ENCODE measurements around the gene CIRBP. TPM values are rescaled to one million over a fixed set of nuclear protein-coding genes. Genes with fewer than 3 reads are reported as not detected.

CIRBP gene
- total and polyA plus RNA-seq, 2 of the 13 experiments (the other 11 are each of a cell fraction or from before 2014, with no cell fraction given): 133 to 140 TPM

- TF ChIP-seq ARID5B (CRISPR knock-in tag; IDR thresholded peaks at IDR 0.05) (peak; percentile 83), ZNF124 (CRISPR knock-in tag; IDR thresholded peaks at IDR 0.05) (no peak), TCF7 (IDR thresholded peaks at IDR 0.05; ENCODE audit: low read depth) (0 out of 2 replicates have a peak, but pooled peaks have one; percentile 4), CCAR2 (optimal IDR thresholded peaks at IDR 0.05; ENCODE audit: low read depth, low read length) (no peak), HDAC6 (IDR thresholded peaks at IDR 0.05; ENCODE audit: low read depth, low read length) (no peak), DBP (CRISPR knock-in tag; IDR thresholded peaks at IDR 0.05; ENCODE audit: not compliant biosample characterization) (no peak), TBX2 (CRISPR knock-in tag; IDR thresholded peaks at IDR 0.05; ENCODE audit: borderline replicate concordance) (peak; percentile 91), SMYD3 (CRISPR knock-in tag; IDR thresholded peaks at IDR 0.05) (0 out of 2 replicates have a peak, but pooled peaks have one; percentile 46), EHMT2 (IDR thresholded peaks at IDR 0.05; ENCODE audit: borderline replicate concordance, low read depth, low read length) (no peak), ZNF749 (CRISPR knock-in tag; IDR thresholded peaks at IDR 0.05; ENCODE audit: borderline replicate concordance) (peak; percentile 72; the same call in 1 of the 2 replicates), ZNF607 (CRISPR knock-in tag; IDR thresholded peaks at IDR 0.05; ENCODE audit: borderline replicate concordance) (peak; percentile 27; the same call in 1 of the 2 replicates), ZNF556 (CRISPR knock-in tag; IDR thresholded peaks at IDR 0.05; ENCODE audit: borderline replicate concordance) (peak; percentile 40; the same call in 1 of the 2 replicates), ZNF773 (CRISPR knock-in tag; IDR thresholded peaks at IDR 0.05; ENCODE audit: borderline replicate concordance) (no peak), ZNF431 (CRISPR knock-in tag; IDR thresholded peaks at IDR 0.05; ENCODE audit: borderline replicate concordance, low read depth) (0 out of 2 replicates have a peak, but pooled peaks have one; percentile 61), AGO1 (IDR thresholded peaks at IDR 0.05; ENCODE audit: low read depth, low read length, poor library complexity, severe bottlenecking) (peak; percentile 59), ZNF547 (CRISPR knock-in tag; IDR thresholded peaks at IDR 0.05) (peak; percentile 86), HDAC1 (CRISPR knock-in tag; IDR thresholded peaks at IDR 0.05) (peak; percentile 90), POLR2A (IDR thresholded peaks at IDR 0.05; ENCODE audit: insufficient read depth in 1 of 2, low read depth in 2 of 2, low read length in 2 of 2) (peak; percentile 61 to 65), ELF3 (CRISPR knock-in tag; IDR thresholded peaks at IDR 0.05) (peak; percentile 99), ZNF83 (CRISPR knock-in tag; IDR thresholded peaks at IDR 0.05; ENCODE audit: borderline replicate concordance) (0 out of 2 replicates have a peak, but pooled peaks have one; percentile 30), ZNF567 (CRISPR knock-in tag; IDR thresholded peaks at IDR 0.05; ENCODE audit: borderline replicate concordance) (0 out of 2 replicates have a peak, but pooled peaks have one; percentile 53), ZBTB42 (CRISPR knock-in tag; IDR thresholded peaks at IDR 0.05) (no peak), ZNF446 (CRISPR knock-in tag; IDR thresholded peaks at IDR 0.05) (no peak), U2AF1 (optimal IDR thresholded peaks at IDR 0.05; ENCODE audit: low read depth, low read length) (no peak), HOXA7 (CRISPR knock-in tag; IDR thresholded peaks at IDR 0.05) (no peak), ZNF468 (CRISPR knock-in tag; IDR thresholded peaks at IDR 0.05) (no peak)
These were observed 21.8 kb downstream of the CIRBP start (continued) for GRCh38 chr19:1290703-1291651.

Data from HepG2 (cell line).